LNCaP clone FGC (cell line): ENCODE results near the gene CLDN6.

Experiments used
- DNase-seq: peaks from one replicate; pipeline ENCODE4 v3.0.0-alpha.2; 2011; ENCODE audit warnings: low read depth
- H3K4me3 ChIP-seq: 2 replicates; pipeline ENCODE4 v1.5.1; 2011; ENCODE audit warnings: mild to moderate bottlenecking, low read depth, low read length, control low read depth
- CTCF ChIP-seq: IDR thresholded peaks from 2 replicates; pipeline ENCODE4 v1.5.1; 2012; ENCODE audit warnings: mild to moderate bottlenecking; ENCODE audit not compliant: control insufficient read depth, insufficient read depth; ENCODE audit errors: extremely low read depth

The CLDN6 gene, protein sequence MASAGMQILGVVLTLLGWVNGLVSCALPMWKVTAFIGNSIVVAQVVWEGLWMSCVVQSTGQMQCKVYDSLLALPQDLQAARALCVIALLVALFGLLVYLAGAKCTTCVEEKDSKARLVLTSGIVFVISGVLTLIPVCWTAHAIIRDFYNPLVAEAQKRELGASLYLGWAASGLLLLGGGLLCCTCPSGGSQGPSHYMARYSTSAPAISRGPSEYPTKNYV

DNA sequence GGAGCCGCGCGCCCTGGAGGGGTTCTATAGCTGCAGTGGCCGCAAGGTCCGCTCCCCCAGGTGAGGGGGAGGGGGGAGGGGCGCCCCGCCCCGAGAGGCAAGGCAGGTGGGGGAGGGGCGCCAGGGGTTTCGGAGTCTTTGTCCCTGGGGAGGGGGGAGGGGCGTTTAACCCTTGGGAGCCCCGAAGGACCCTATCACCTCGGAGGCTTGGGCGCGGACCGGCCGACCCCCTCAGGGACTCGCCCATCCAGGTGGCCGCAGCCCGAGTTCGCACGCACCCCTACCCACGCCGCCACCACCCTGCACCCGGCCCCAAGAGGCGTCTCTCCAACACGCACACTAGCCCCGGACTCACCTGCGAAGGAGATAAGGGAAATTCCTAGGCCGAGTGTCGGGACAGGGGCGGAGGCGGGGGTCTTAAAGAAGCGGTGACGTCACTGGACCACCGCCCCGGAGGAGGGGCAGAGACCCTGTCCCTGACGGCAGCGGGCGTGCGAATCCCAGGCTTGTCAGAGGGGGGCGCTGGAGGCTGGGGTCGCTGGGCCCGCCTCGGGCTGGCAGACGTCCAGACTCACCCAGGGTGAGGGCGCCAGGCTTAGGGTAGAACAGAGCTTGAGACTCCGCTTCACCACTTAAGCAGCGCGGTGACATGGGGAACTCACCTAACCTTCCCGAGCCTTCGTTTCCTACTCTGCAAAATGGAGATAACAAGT is at the start of gene CLDN6:
CLDN6 (minus strand) TSS at position 390 of the 713 bp plus-strand sequence. CDS start 2,162 bp downstream, outside the sequence.
- DNase-seq, result no peak
- no peak for TF ChIP-seq CTCF
- H3K4me3 ChIP-seq, result no peak within 1 kb of the TSS

DNA sequence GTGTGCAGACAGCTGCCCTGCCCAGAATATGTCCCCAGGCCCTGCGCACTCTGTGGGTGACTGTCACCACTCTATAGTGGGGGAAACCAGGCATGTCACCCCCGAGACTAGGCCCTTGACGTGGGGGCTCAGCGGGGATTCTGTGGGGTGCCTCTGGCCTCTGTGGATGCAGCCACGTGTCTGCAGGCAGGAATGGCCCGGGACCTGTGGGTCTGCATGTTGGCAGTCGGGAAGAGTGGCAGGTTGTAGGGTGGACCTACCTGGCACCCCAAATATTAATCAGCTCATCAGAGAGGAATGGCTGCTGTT is 48.4 kb upstream of the CLDN6 start:
- no peak for TF ChIP-seq CTCF
- no peak for DNase-seq
- H3K4me3 ChIP-seq, result no peak overlapping the region

- H3K4me3 ChIP-seq, result 0 out of 2 replicates have a peak overlapping the region, but pooled peaks have one; percentile 9
- DNase-seq, result no peak
- no peak for TF ChIP-seq CTCF
Measured at GRCh38 chr16:3065742-3066439, 47.9 kb upstream of the CLDN6 start.

- TF ChIP-seq CTCF, result no peak
- H3K4me3 ChIP-seq, result 0 out of 2 replicates have a peak within 1 kb of the TSS, but pooled peaks have one; percentile 9
- DNase-seq, result no peak
Measured at GRCh38 chr16:3065069-3065741, 47.2 kb upstream of the CLDN6 start, which contains the start of gene IL32. IL32 (plus strand) TSS chr16:3065640; CDS start chr16:3065812, 172 bp downstream.

GRCh38 chr16:3063625-3064386 is 45.8 kb upstream of the CLDN6 start:
- H3K4me3 ChIP-seq, result no peak overlapping the region
- no peak for TF ChIP-seq CTCF
- no peak for DNase-seq

DNA sequence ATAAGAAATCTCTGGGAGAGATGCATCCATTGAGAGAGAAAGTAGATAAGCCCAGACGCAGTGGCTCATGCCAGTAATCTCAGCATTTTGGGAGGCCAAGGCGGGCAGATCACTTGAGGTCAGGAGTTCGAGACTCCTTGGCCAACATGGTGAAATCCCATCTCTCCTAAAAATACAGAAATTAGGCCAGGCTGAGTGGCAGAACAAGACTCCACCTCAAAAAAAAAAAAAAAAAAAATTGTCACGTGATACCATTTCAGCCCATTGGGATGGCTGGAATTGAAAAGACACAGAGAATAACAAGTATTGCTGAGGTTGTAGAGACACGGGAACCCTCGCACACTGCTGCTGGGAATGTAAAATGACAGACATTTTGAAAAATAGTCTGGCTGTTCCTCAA is 44.6 kb upstream of the CLDN6 start:
- no peak overlapping the region for H3K4me3 ChIP-seq
- no peak for DNase-seq
- TF ChIP-seq CTCF, result no peak
